ENCODE measurements around the gene KRT9. TPM values are rescaled to one million over a fixed set of nuclear protein-coding genes. Genes with fewer than 3 reads are reported as not detected.
"Not testable (repeated sequence)": the region's sequence is repeated elsewhere in the genome, so short reads cannot be mapped to it uniquely, and the experiment has no call there.

Gene KRT9
- total and polyA plus RNA-seq, 9 of the 15 experiments (the other 6 are each of a cell fraction or from before 2014, with no cell fraction given) = 0.03 TPM; not detected in 8

GRCh38 chr17:41610061-41610517 is 38.2 kb upstream of the KRT9 start:
- H3K4me1 ChIP-seq (replicated peaks in 1 of 2; ENCODE audit: control insufficient read depth in 2 of 2, insufficient read depth in 2 of 2, low read length in 2 of 2); H3K9me3 ChIP-seq (replicated peaks; ENCODE audit: control insufficient read depth, insufficient read depth, low read depth, low read length); intact Hi-C loops (cut with micrococcal nuclease); H3K27ac ChIP-seq (ENCODE audit: extremely low read depth, low read depth, low read length); FAIRE-seq; H3K4me2 ChIP-seq (ENCODE audit: insufficient read depth, low read length); H4K20me1 ChIP-seq (replicated peaks; ENCODE audit: control insufficient read depth, insufficient read depth, low read length); H3K9me1 ChIP-seq (ENCODE audit: control insufficient read depth, insufficient read depth, low read length); H3K79me2 ChIP-seq (ENCODE audit: control insufficient read depth, insufficient read depth, low read length); CTCF ChIA-PET (ENCODE audit: low intra/inter-chr PET ratio); H3K9ac ChIP-seq (ENCODE audit: insufficient read depth in 1 of 2, low read depth in 2 of 2, low read length in 2 of 2); BruUV-seq (replicated peaks); H3K36me3 ChIP-seq (ENCODE audit: control insufficient read depth, insufficient read depth, low read length); in situ Hi-C loops (cut with MboI); H3K4me3 ChIP-seq; H2AFZ ChIP-seq (ENCODE audit: low read depth, low read length): not testable (repeated sequence)
- peak; percentile 61 for ATAC-seq
- TF ChIP-seq CTCF (IDR thresholded peaks at IDR 0.05 in 2 of 3, conservative IDR thresholded peaks at IDR 0.05 in 1 of 3; ENCODE audit: insufficient read depth in 2 of 3, low read depth in 1 of 3, low read length in 3 of 3) (peak; percentile 21 to 37 (median 29); a peak in 4 of 6 replicates), RAD21 (CRISPR knock-in tag; conservative IDR thresholded peaks at IDR 0.05 in 1 of 2, IDR thresholded peaks at IDR 0.05 in 1 of 2) (peak in 1 of 2 experiments; percentile 22; a peak in 1 of 4 replicates)
- 0% methylated on average over 10 of the region's 10 CpGs for WGBS (ENCODE audit: insufficient coverage, low coverage, missing lambda C conversion rate)
- peak in 1 of 4 experiments; percentile 23 for DNase-seq (ENCODE audit: extremely low read depth in 1 of 4, low spot score in 3 of 4)
- POLR2A ChIA-PET = interaction anchor here (0.6 to 0.8 kb wide), 3 partner anchors 8 to 102 kb away, joined by 3 to 4 read pairs (median 3); no protein-coding TSS in a partner anchor
- H3K27me3 ChIP-seq (ENCODE audit: control insufficient read depth in 2 of 2, insufficient read depth in 2 of 2, low read length in 2 of 2) = peaks cover 10 to 49% of the 10 kb centered on the region in 2 experiments

GRCh38 chr17:41606930-41607329 is 35.1 kb upstream of the KRT9 start:
- POLR2A ChIA-PET; intact Hi-C loops (cut with micrococcal nuclease); H3K9ac ChIP-seq (ENCODE audit: insufficient read depth in 1 of 2, low read depth in 2 of 2, low read length in 2 of 2); in situ Hi-C loops (cut with MboI); FAIRE-seq; H4K20me1 ChIP-seq (replicated peaks; ENCODE audit: control insufficient read depth, insufficient read depth, low read length); H3K4me3 ChIP-seq; CTCF ChIA-PET (ENCODE audit: low intra/inter-chr PET ratio); H3K79me2 ChIP-seq (ENCODE audit: control insufficient read depth, insufficient read depth, low read length); H3K4me1 ChIP-seq (replicated peaks in 1 of 2; ENCODE audit: control insufficient read depth in 2 of 2, insufficient read depth in 2 of 2, low read length in 2 of 2); H3K27ac ChIP-seq (ENCODE audit: extremely low read depth, low read depth, low read length); ATAC-seq; BruUV-seq (replicated peaks); DNase-seq (ENCODE audit: extremely low read depth in 1 of 4, low spot score in 3 of 4); H3K36me3 ChIP-seq (ENCODE audit: control insufficient read depth, insufficient read depth, low read length); H2AFZ ChIP-seq (ENCODE audit: low read depth, low read length); H3K9me3 ChIP-seq (replicated peaks; ENCODE audit: control insufficient read depth, insufficient read depth, low read depth, low read length); H3K9me1 ChIP-seq (ENCODE audit: control insufficient read depth, insufficient read depth, low read length); H3K4me2 ChIP-seq (ENCODE audit: insufficient read depth, low read length): not testable (repeated sequence)
- TF ChIP-seq CBX3 (IDR thresholded peaks at IDR 0.05; ENCODE audit: borderline replicate concordance in 1 of 2, low read length in 2 of 2) (peak in 1 of 2 experiments; percentile 63; a peak in 1 of 3 replicates), ZFP1 (CRISPR knock-in tag; IDR thresholded peaks at IDR 0.05) (peak; percentile 81)
- whole genome bisulfite sequencing (ENCODE audit: insufficient coverage, low coverage, missing lambda C conversion rate) = 2% methylated on average over 4 of the region's 4 CpGs
- H3K27me3 ChIP-seq (ENCODE audit: control insufficient read depth in 2 of 2, insufficient read depth in 2 of 2, low read length in 2 of 2) = peaks cover 15 to 32% of the 10 kb centered on the region in 2 experiments
